Kasumi-1 (cell line): Measurements from ENCODE around the gene SACS.

Source experiments
- DNase-seq, 2 experiments: peaks; one replicate each; lab custom pipeline; 2025; lab: John Stamatoyannopoulos, UW

SACS gene

GRCh38 chr13:23433171-23434153 lies at the start of gene SACS:
Gene SACS, minus strand, starts transcription at chr13:23433702. Its CDS starts 22,463 bp downstream, at chr13:23411239.
- no peak for DNase-seq

GRCh38 chr13:23480324-23480723 lies 46.8 kb upstream of the SACS start:
- no peak for DNase-seq

GRCh38 chr13:23477101-23477500 lies 43.6 kb upstream of the SACS start:
- no peak for DNase-seq

GRCh38 chr13:23473221-23473620 lies 39.7 kb upstream of the SACS start:
- DNase-seq = no peak

GRCh38 chr13:23472189-23472588 lies 38.7 kb upstream of the SACS start:
- no peak for DNase-seq

- no peak for DNase-seq
Observed at GRCh38 chr13:23470790-23471614, 37.5 kb upstream of the SACS start.

GRCh38 chr13:23469951-23470421 lies 36.5 kb upstream of the SACS start:
- no peak for DNase-seq

GRCh38 chr13:23468811-23469210 lies 35.3 kb upstream of the SACS start:
- no peak for DNase-seq

- DNase-seq = no peak
Observed at GRCh38 chr13:23467932-23468278, 34.4 kb upstream of the SACS start.

- DNase-seq = no peak
Observed at GRCh38 chr13:23467048-23467931, 33.8 kb upstream of the SACS start.

- DNase-seq = peak; percentile 28 to 44
Observed at GRCh38 chr13:23466144-23467002, 32.9 kb upstream of the SACS start.

- no peak for DNase-seq
Observed at GRCh38 chr13:23463661-23464060, 30.2 kb upstream of the SACS start.

- no peak for DNase-seq
Observed at GRCh38 chr13:23462815-23463559, 29.5 kb upstream of the SACS start.

GRCh38 chr13:23461544-23461943 lies 28.0 kb upstream of the SACS start:
- no peak for DNase-seq

GRCh38 chr13:23460921-23461320 lies 27.4 kb upstream of the SACS start:
- DNase-seq = no peak

GRCh38 chr13:23460309-23460708 lies 26.8 kb upstream of the SACS start:
- peak; percentile 66 to 71 for DNase-seq

- DNase-seq = no peak
Observed at GRCh38 chr13:23458989-23459388, 25.5 kb upstream of the SACS start.

GRCh38 chr13:23456437-23457210 lies 23.1 kb upstream of the SACS start:
- DNase-seq = no peak
